ENCODE results near the gene S1PR4. TPM values are rescaled to one million over a fixed set of nuclear protein-coding genes. Genes with fewer than 3 reads are reported as not detected.

Gene S1PR4
- total and polyA plus RNA-seq, 9 of the 15 experiments (the other 6 are each of a cell fraction or from before 2014, with no cell fraction given): 0.27 TPM; not detected in 8

DNA sequence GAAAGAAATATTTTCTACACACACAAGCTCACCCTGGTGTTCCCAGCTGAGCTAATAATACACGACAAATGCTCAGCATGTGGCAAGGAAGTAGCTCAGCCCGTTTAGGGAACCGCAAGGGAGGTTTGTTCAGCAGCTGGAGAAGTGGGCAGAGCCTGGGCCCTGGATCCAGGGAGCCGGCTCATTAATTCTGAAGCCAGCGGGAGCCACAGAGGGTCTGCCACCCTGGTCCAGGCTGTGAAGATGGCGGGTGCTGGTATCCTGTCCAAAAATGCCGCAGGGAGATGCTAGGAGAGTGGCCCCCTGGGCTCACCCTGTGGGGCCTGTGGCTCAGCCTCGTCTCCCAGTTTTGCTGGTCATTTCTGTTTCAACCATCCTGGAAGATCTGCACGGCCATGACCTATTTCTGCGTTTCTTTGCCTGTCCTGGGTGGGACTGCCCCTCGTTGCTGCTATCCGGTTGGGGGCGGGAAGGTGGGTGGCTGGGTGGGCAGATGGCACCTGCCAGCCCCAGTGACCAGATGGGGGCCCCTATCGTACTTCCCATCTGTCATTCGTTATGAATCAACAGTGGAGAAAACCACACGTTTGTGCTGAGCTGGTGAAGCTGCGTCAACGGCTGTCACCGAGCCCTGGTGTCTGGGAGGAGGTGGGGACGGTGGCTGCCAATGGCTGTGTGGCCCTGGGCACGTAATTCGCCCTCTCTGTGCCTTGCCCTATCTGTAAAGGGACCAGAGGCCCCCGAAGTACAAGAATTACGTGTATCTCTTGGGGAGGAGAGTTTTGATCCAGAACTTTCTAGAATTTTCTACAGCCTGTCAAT, 45.4 kb upstream of the S1PR4 start (continued):
- TF ChIP-seq, protein P1, sequence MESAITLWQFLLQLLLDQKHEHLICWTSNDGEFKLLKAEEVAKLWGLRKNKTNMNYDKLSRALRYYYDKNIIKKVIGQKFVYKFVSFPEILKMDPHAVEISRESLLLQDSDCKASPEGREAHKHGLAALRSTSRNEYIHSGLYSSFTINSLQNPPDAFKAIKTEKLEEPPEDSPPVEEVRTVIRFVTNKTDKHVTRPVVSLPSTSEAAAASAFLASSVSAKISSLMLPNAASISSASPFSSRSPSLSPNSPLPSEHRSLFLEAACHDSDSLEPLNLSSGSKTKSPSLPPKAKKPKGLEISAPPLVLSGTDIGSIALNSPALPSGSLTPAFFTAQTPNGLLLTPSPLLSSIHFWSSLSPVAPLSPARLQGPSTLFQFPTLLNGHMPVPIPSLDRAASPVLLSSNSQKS (CRISPR knock-in tag; IDR thresholded peaks at IDR 0.05): no peak
- TF ChIP-seq ZNF316 (IDR thresholded peaks at IDR 0.05) (peak; percentile 44), CCAR2 (IDR thresholded peaks at IDR 0.05; ENCODE audit: low read depth, low read length) (no peak), BHLHE40 (IDR thresholded peaks at IDR 0.05; ENCODE audit: low read length) (no peak), GATA2 (CRISPR knock-in tag; IDR thresholded peaks at IDR 0.05) (no peak), XRCC5 (IDR thresholded peaks at IDR 0.05; ENCODE audit: low read depth, low read length) (no peak), FOXP1 (CRISPR knock-in tag; IDR thresholded peaks at IDR 0.05) (no peak), ZFX (CRISPR knock-in tag; IDR thresholded peaks at IDR 0.05) (peak; percentile 18; the same call in 1 of the 2 replicates), SP2 (IDR thresholded peaks at IDR 0.05; ENCODE audit: extremely low read depth, low read depth, low read length, poor library complexity, severe bottlenecking) (no peak), L3MBTL2 (IDR thresholded peaks at IDR 0.05) (peak; percentile 34; the same call in 1 of the 2 replicates), ZNF212 (CRISPR knock-in tag; IDR thresholded peaks at IDR 0.05) (no peak), TAF15 (IDR thresholded peaks at IDR 0.05; ENCODE audit: low read depth, low read length) (no peak), ZSCAN32 (CRISPR knock-in tag; IDR thresholded peaks at IDR 0.05) (no peak), FOSL1 (tag; conservative IDR thresholded peaks at IDR 0.05) (peak; percentile 89), ZBTB17 (CRISPR knock-in tag; IDR thresholded peaks at IDR 0.05) (0 out of 2 replicates have a peak, but pooled peaks have one; percentile 24), ZC3H11A (IDR thresholded peaks at IDR 0.05; ENCODE audit: low read depth, low read length) (no peak), HNRNPUL1 (IDR thresholded peaks at IDR 0.05; ENCODE audit: low read length) (no peak), ZNF347 (CRISPR knock-in tag; IDR thresholded peaks at IDR 0.05; ENCODE audit: low read depth) (no peak), TCF7L2 (IDR thresholded peaks at IDR 0.05; ENCODE audit: low read depth, low read length) (no peak), PTRF (tag; IDR thresholded peaks at IDR 0.05) (no peak), C11orf30 (IDR thresholded peaks at IDR 0.05; ENCODE audit: low read depth) (peak; percentile 26), ATF1 (CRISPR knock-in tag; IDR thresholded peaks at IDR 0.05) (no peak), ATF1 (tag; IDR thresholded peaks at IDR 0.05) (peak; percentile 28; the same call in 1 of the 2 replicates)
- TF ChIP-seq, protein P2, sequence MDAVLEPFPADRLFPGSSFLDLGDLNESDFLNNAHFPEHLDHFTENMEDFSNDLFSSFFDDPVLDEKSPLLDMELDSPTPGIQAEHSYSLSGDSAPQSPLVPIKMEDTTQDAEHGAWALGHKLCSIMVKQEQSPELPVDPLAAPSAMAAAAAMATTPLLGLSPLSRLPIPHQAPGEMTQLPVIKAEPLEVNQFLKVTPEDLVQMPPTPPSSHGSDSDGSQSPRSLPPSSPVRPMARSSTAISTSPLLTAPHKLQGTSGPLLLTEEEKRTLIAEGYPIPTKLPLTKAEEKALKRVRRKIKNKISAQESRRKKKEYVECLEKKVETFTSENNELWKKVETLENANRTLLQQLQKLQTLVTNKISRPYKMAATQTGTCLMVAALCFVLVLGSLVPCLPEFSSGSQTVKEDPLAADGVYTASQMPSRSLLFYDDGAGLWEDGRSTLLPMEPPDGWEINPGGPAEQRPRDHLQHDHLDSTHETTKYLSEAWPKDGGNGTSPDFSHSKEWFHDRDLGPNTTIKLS (IDR thresholded peaks at IDR 0.05; ENCODE audit: borderline replicate concordance, low read depth): no peak

All from K562 (cell line).